MCF 10A (cell line): ENCODE measurements around the gene ESR1. TPM values are rescaled to one million over a fixed set of nuclear protein-coding genes. Genes with fewer than 3 reads are reported as not detected.

Experiments
- BruUV-seq: library from RNA; stranded (reverse); fragments of 400-500 nt; replicated peaks from 2 replicates; lab custom pipeline; 2021; lab: Mats Ljungman, UMichigan
- CTCF ChIA-PET: fragments of 300-600 bp; sonication (Branson Sonifier 250); formaldehyde crosslinking; extraction: SDS; loops from one replicate; lab custom pipeline; 2021; ENCODE audit warnings: antibody characterized with exemption, inconsistent platforms; lab: Yijun Ruan, JAX
- POLR2A ChIA-PET: fragments of 300-600, 350-650 bp; sonication (Branson Sonifier 250); formaldehyde crosslinking; extraction: SDS; loops from one replicate; lab custom pipeline; 2020; ENCODE audit warnings: antibody characterized with exemption, inconsistent platforms; lab: Yijun Ruan, JAX
- DNase-seq: peaks from one replicate; pipeline ENCODE4 v3.0.0-alpha.2; 2018; ENCODE audit not compliant: unreplicated experiment
- H3K27ac Mint-ChIP-seq: one replicate; pipeline ENCODE4 v1.8.0; 2022; ENCODE audit warnings: mild to moderate bottlenecking, low read depth, mixed read lengths; ENCODE audit not compliant: unreplicated experiment
- H3K27me3 Mint-ChIP-seq: one replicate; pipeline ENCODE4 v1.8.0; 2022; ENCODE audit warnings: mixed read lengths; ENCODE audit not compliant: insufficient read depth, unreplicated experiment
- H3K36me3 Mint-ChIP-seq: one replicate; pipeline ENCODE4 v1.8.0; 2022; ENCODE audit warnings: mild to moderate bottlenecking, moderate library complexity, mixed read lengths; ENCODE audit not compliant: insufficient read depth, unreplicated experiment
- H3K4me1 Mint-ChIP-seq: one replicate; pipeline ENCODE4 v1.8.0; 2022; ENCODE audit warnings: mixed read lengths; ENCODE audit not compliant: insufficient read depth, unreplicated experiment
- H3K4me3 Mint-ChIP-seq: one replicate; pipeline ENCODE4 v1.8.0; 2022; ENCODE audit warnings: mild to moderate bottlenecking, moderate library complexity, mixed read lengths; ENCODE audit not compliant: unreplicated experiment
- H3K9me3 Mint-ChIP-seq: one replicate; pipeline ENCODE4 v1.8.0; 2022; ENCODE audit warnings: mixed read lengths; ENCODE audit not compliant: unreplicated experiment
- intact Hi-C: fragments of 100-400 bp; cut with micrococcal nuclease; formaldehyde crosslinking; loops from 2 replicates; pipeline ENCODE4 v1.14.1; 2022
- total RNA-seq: library from RNA; stranded (reverse); gene quantifications from 2 replicates; pipeline ENCODE4 v1.2.3, GENCODE V29; 2022
- TF ChIP-seq, protein P1 (sequence below): fragments of 200-600 bp; IDR thresholded peaks from one replicate; pipeline ENCODE4 v1.8.0; 2022; ENCODE audit warnings: antibody characterized with exemption, mild to moderate bottlenecking; ENCODE audit not compliant: unreplicated experiment

ESR1 gene
- total RNA-seq, 1 experiment from 2014 or later = 0.05 TPM

- no peaks in the 10 kb centered on the region for H3K36me3 Mint-ChIP-seq
- TF ChIP-seq, protein P1, sequence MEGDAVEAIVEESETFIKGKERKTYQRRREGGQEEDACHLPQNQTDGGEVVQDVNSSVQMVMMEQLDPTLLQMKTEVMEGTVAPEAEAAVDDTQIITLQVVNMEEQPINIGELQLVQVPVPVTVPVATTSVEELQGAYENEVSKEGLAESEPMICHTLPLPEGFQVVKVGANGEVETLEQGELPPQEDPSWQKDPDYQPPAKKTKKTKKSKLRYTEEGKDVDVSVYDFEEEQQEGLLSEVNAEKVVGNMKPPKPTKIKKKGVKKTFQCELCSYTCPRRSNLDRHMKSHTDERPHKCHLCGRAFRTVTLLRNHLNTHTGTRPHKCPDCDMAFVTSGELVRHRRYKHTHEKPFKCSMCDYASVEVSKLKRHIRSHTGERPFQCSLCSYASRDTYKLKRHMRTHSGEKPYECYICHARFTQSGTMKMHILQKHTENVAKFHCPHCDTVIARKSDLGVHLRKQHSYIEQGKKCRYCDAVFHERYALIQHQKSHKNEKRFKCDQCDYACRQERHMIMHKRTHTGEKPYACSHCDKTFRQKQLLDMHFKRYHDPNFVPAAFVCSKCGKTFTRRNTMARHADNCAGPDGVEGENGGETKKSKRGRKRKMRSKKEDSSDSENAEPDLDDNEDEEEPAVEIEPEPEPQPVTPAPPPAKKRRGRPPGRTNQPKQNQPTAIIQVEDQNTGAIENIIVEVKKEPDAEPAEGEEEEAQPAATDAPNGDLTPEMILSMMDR = no peak
- H3K9me3 Mint-ChIP-seq = no peaks in the 10 kb centered on the region
- no peak overlapping the region for H3K4me3 Mint-ChIP-seq
- POLR2A ChIA-PET = interaction anchor here (0.6 kb wide), 1 partner anchor 263 kb away, joined by 3 read pairs; no protein-coding TSS in a partner anchor
- no peaks in the 10 kb centered on the region for H3K27me3 Mint-ChIP-seq
- H3K4me1 Mint-ChIP-seq = no peaks in the 10 kb centered on the region
- no peak overlapping the region for H3K27ac Mint-ChIP-seq
- no peak for DNase-seq
- CTCF ChIA-PET = interaction anchor here (1.2 to 2.0 kb wide), 2 partner anchors 12 to 292 kb away, joined by 3 to 7 read pairs; no protein-coding TSS in a partner anchor
- no TSS peak for BruUV-seq
- intact Hi-C loops = no loop called here
Observed at GRCh38 chr6:152057832-152058498, 250.5 kb downstream of the ESR1 start.

DNA sequence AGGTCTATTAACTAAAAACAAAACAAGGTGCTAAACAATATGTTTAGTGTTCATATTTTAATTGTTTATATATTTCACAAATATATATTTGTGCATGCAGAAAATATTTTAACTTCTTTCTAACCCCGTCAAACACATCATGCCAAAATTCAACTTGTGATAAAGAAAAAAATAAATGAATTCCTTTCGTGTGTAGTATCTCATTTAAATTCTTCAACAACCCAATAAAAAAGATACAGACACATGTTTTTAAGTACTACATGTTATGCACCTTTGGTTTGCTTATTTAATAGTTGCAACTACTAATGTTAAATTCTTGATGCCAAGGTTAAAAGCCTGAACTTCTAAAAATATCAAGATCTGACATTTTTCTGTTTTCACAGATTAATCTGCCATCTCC lies 252.4 kb downstream of the ESR1 start:
- no peaks in the 10 kb centered on the region for H3K36me3 Mint-ChIP-seq
- H3K27ac Mint-ChIP-seq = no peak overlapping the region
- no peaks in the 10 kb centered on the region for H3K27me3 Mint-ChIP-seq
- ChIA-PET POLR2A (no interaction called here), CTCF (no interaction called here)
- no peaks in the 10 kb centered on the region for H3K9me3 Mint-ChIP-seq
- no peaks in the 10 kb centered on the region for H3K4me1 Mint-ChIP-seq
- no TSS peak for BruUV-seq
- intact Hi-C loops = no loop called here
- DNase-seq = no peak
- TF ChIP-seq, protein P1 = no peak
- no peak overlapping the region for H3K4me3 Mint-ChIP-seq

- H3K9me3 Mint-ChIP-seq = no peaks in the 10 kb centered on the region
- no peaks in the 10 kb centered on the region for H3K27me3 Mint-ChIP-seq
- ChIA-PET POLR2A (no interaction called here), CTCF (no interaction called here)
- TF ChIP-seq, protein P1 = no peak
- BruUV-seq = no TSS peak
- intact Hi-C loops = no loop called here
- H3K4me3 Mint-ChIP-seq = no peak overlapping the region
- H3K27ac Mint-ChIP-seq = no peak overlapping the region
- H3K4me1 Mint-ChIP-seq = no peaks in the 10 kb centered on the region
- no peak for DNase-seq
- no peaks in the 10 kb centered on the region for H3K36me3 Mint-ChIP-seq
Observed at GRCh38 chr6:152062476-152062875, 255.0 kb downstream of the ESR1 start.

DNA sequence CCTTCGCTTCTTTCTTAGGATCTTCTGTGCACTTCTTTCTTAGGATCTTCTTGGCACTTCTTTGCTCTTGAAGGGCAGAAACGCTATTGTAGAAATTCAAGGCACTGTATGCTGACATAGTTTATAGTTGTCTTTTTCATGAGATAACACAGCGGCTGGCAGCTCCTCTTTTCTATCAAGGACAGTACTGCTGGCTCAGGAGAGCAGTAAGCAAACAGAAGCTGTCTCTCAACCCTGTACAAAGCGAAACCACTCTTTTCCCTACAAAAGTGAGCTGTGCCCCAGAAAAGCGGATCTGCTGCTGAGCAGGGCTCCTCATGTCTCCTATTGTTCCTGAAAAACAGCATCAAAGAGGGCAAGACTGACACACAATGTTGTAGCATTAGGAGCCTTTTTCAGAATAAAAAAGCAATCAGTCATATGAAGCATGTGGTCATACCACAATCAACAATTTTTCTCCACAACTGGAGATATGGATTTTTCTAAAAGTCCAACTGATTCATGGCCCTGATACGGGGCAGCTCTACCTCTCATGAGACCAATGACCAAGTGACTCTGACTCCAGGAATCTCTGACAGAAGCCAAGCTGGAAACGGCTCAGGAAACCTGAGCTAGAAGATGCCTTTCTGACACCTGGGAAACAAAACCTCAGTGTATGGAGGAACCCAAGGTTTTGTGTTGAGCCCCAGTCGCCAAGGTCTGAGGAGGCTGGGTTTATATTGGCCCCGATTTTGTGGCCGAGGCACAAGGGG lies 255.9 kb downstream of the ESR1 start:
- no peak for DNase-seq
- intact Hi-C loops = no loop called here
- no peak overlapping the region for H3K27ac Mint-ChIP-seq
- POLR2A ChIA-PET = no interaction called here
- H3K27me3 Mint-ChIP-seq = no peaks in the 10 kb centered on the region
- no TSS peak for BruUV-seq
- CTCF ChIA-PET = no interaction called here
- TF ChIP-seq, protein P1 = no peak
- H3K4me3 Mint-ChIP-seq = no peak overlapping the region
- no peaks in the 10 kb centered on the region for H3K4me1 Mint-ChIP-seq
- H3K9me3 Mint-ChIP-seq = no peaks in the 10 kb centered on the region
- no peaks in the 10 kb centered on the region for H3K36me3 Mint-ChIP-seq
